Measurements from ENCODE around the gene ZBTB46.

Gene ZBTB46

GRCh38 chr20:63741676-63742380 is 89.2 kb downstream of the ZBTB46 start:
- H3K27ac ChIP-seq (ENCODE audit: extremely low read depth, low read depth, low read length), result peak overlapping the region; percentile 48
- H3K4me1 ChIP-seq (ENCODE audit: control insufficient read depth, insufficient read depth, low read length), result no peaks in the 10 kb centered on the region; the same call in 1 of the 2 replicates
- ChIA-PET POLR2A (interaction anchor here (0.7 to 1.6 kb wide), 8 partner anchors 9 to 239 kb away, joined by 3 to 13 read pairs (median 6); partner anchors contain the start of genes ARFRP1, PRPF6, TPD52L2 and UCKL1), CTCF (interaction anchor here (0.6 to 1.0 kb wide), 3 partner anchors 44 to 123 kb away, joined by 3 read pairs; partner anchors contain the start of gene TPD52L2)
- peaks cover 4 to 30% of the 10 kb centered on the region in 2 experiments; a peak in 1 of 3 replicates for H3K36me3 ChIP-seq (ENCODE audit: control insufficient read depth in 2 of 2, insufficient read depth in 1 of 2, low read length in 2 of 2)
- H3K4me3 ChIP-seq (ENCODE audit: low read depth, low read length), result no peak overlapping the region
- TF ChIP-seq KLF8 (tag by site-specific recombination; IDR thresholded peaks at IDR 0.05), result 0 out of 2 replicates have a peak, but pooled peaks have one; percentile 14
- no peak for TF ChIP-seq GLIS2 (tag by site-specific recombination; IDR thresholded peaks at IDR 0.05)
- H3K9me3 ChIP-seq (ENCODE audit: control insufficient read depth, insufficient read depth, low read depth, low read length), result no peaks in the 10 kb centered on the region

- peak overlapping the region; percentile 54; the same call in 1 of the 2 replicates for H3K4me3 ChIP-seq (ENCODE audit: low read depth, low read length)
Measured at GRCh38 chr20:63741354-63741675, 89.7 kb downstream of the ZBTB46 start.

GRCh38 chr20:63740627-63741353 is 90.3 kb downstream of the ZBTB46 start:
- ChIA-PET CTCF (interaction anchor here (0.6 to 1.0 kb wide), 3 partner anchors 124 to 670 kb away, joined by 3 read pairs; partner anchors contain the start of gene TPD52L2), POLR2A (interaction anchor here (0.6 to 1.6 kb wide), 10 partner anchors 10 to 240 kb away, joined by 3 to 13 read pairs (median 4); partner anchors contain the start of genes ARFRP1, PRPF6, TPD52L2 and UCKL1)
- H3K9me3 ChIP-seq (ENCODE audit: control insufficient read depth, insufficient read depth, low read depth, low read length), result no peaks in the 10 kb centered on the region
- peak overlapping the region; percentile 54 for H3K4me3 ChIP-seq (ENCODE audit: low read depth, low read length)
- no peaks in the 10 kb centered on the region; the same call in 1 of the 2 replicates for H3K4me1 ChIP-seq (ENCODE audit: control insufficient read depth, insufficient read depth, low read length)
- peaks cover 4 to 41% of the 10 kb centered on the region in 2 experiments; a peak in 1 of 3 replicates for H3K36me3 ChIP-seq (ENCODE audit: control insufficient read depth in 2 of 2, insufficient read depth in 1 of 2, low read length in 2 of 2)
- H3K27ac ChIP-seq (ENCODE audit: extremely low read depth, low read depth, low read length), result peak overlapping the region; percentile 79
- TF ChIP-seq ZNF76 (tag by site-specific recombination; IDR thresholded peaks at IDR 0.05; ENCODE audit: borderline replicate concordance, low read depth) (peak; percentile 51; the same call in 1 of the 2 replicates), ZNF266 (tag by site-specific recombination; IDR thresholded peaks at IDR 0.05; ENCODE audit: low read depth) (no peak), ZNF18 (tag by site-specific recombination; IDR thresholded peaks at IDR 0.05) (peak; percentile 10; the same call in 1 of the 2 replicates), ZBTB17 (tag by site-specific recombination; IDR thresholded peaks at IDR 0.05) (peak; percentile 96), TRIM28 (IDR thresholded peaks at IDR 0.05; ENCODE audit: borderline replicate concordance, low read length) (no peak), ZNF398 (tag by site-specific recombination; IDR thresholded peaks at IDR 0.05) (peak; percentile 36), ZNF132 (tag by site-specific recombination; IDR thresholded peaks at IDR 0.05; ENCODE audit: borderline replicate concordance) (no peak), ZNF114 (tag by site-specific recombination; IDR thresholded peaks at IDR 0.05) (no peak), ZNF510 (tag by site-specific recombination; IDR thresholded peaks at IDR 0.05; ENCODE audit: insufficient replicate concordance) (no peak), ZNF830 (tag by site-specific recombination; IDR thresholded peaks at IDR 0.05; ENCODE audit: low read depth) (no peak), SP2 (tag by site-specific recombination; IDR thresholded peaks at IDR 0.05) (peak; percentile 50), FEZF1 (tag by site-specific recombination; IDR thresholded peaks at IDR 0.05) (no peak), ZNF362 (tag by site-specific recombination; IDR thresholded peaks at IDR 0.05) (no peak), OSR2 (tag by site-specific recombination; IDR thresholded peaks at IDR 0.05) (peak; percentile 45; the same call in 1 of the 2 replicates), AEBP2 (tag by site-specific recombination; IDR thresholded peaks at IDR 0.05; ENCODE audit: borderline replicate concordance) (no peak), ZNF660 (tag by site-specific recombination; IDR thresholded peaks at IDR 0.05) (no peak), ZNF394 (tag by site-specific recombination; IDR thresholded peaks at IDR 0.05; ENCODE audit: borderline replicate concordance) (no peak; the same call in 1 of the 2 replicates)

More at GRCh38 chr20:63741354-63741675, 89.7 kb downstream of the ZBTB46 start:
- CTCF ChIA-PET, result interaction anchor here (0.6 to 1.0 kb wide), 3 partner anchors 121 to 670 kb away, joined by 3 read pairs; partner anchors contain the start of gene TPD52L2
- Histone ChIP-seq H3K4me1 (ENCODE audit: control insufficient read depth, insufficient read depth, low read length) (no peaks in the 10 kb centered on the region; the same call in 1 of the 2 replicates), H3K27ac (ENCODE audit: extremely low read depth, low read depth, low read length) (peak overlapping the region; percentile 48), H3K9me3 (ENCODE audit: control insufficient read depth, insufficient read depth, low read depth, low read length) (no peaks in the 10 kb centered on the region), H3K36me3 (ENCODE audit: control insufficient read depth in 2 of 2, insufficient read depth in 1 of 2, low read length in 2 of 2) (peaks cover 4 to 35% of the 10 kb centered on the region in 2 experiments; a peak in 1 of 3 replicates)
- POLR2A ChIA-PET, result interaction anchor here (0.7 to 1.6 kb wide), 8 partner anchors 9 to 239 kb away, joined by 3 to 13 read pairs (median 6); partner anchors contain the start of genes ARFRP1, PRPF6, TPD52L2 and UCKL1
- TF ChIP-seq KLF10 (tag by site-specific recombination; IDR thresholded peaks at IDR 0.05), result no peak
- TF ChIP-seq ZNF248 (tag by site-specific recombination; IDR thresholded peaks at IDR 0.05), result no peak
- TF ChIP-seq MYNN (tag by site-specific recombination; IDR thresholded peaks at IDR 0.05; ENCODE audit: borderline replicate concordance), result no peak
